GM12801 (cell line): ENCODE results near the gene HECTD2.

Experiments
- TF ChIP-seq, protein P1 (sequence below): IDR thresholded peaks from one replicate; pipeline ENCODE4 v1.5.1; 2011; ENCODE audit warnings: control low read depth; ENCODE audit not compliant: insufficient read length; ENCODE audit errors: extremely low read depth

The HECTD2 gene

DNA sequence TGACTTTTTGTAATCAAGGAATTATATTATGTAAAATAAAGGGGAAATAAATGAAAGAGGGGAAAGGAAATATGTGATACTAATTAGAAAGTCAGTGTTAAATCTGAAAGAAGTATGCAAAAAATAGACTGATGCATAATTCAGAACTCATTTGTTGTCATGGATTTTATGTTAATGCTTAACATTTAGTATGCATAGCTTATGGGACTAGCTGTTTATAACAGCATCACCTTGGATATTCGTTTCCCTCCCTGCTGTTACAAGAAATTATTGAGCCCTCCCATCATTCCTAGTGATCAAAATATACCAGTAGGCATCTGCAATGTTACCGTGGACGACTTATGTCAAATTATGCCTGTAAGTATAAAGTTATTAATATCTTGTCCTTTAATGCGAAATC, 85.9 kb downstream of the HECTD2 start:
- TF ChIP-seq, protein P1, sequence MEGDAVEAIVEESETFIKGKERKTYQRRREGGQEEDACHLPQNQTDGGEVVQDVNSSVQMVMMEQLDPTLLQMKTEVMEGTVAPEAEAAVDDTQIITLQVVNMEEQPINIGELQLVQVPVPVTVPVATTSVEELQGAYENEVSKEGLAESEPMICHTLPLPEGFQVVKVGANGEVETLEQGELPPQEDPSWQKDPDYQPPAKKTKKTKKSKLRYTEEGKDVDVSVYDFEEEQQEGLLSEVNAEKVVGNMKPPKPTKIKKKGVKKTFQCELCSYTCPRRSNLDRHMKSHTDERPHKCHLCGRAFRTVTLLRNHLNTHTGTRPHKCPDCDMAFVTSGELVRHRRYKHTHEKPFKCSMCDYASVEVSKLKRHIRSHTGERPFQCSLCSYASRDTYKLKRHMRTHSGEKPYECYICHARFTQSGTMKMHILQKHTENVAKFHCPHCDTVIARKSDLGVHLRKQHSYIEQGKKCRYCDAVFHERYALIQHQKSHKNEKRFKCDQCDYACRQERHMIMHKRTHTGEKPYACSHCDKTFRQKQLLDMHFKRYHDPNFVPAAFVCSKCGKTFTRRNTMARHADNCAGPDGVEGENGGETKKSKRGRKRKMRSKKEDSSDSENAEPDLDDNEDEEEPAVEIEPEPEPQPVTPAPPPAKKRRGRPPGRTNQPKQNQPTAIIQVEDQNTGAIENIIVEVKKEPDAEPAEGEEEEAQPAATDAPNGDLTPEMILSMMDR = no peak

DNA sequence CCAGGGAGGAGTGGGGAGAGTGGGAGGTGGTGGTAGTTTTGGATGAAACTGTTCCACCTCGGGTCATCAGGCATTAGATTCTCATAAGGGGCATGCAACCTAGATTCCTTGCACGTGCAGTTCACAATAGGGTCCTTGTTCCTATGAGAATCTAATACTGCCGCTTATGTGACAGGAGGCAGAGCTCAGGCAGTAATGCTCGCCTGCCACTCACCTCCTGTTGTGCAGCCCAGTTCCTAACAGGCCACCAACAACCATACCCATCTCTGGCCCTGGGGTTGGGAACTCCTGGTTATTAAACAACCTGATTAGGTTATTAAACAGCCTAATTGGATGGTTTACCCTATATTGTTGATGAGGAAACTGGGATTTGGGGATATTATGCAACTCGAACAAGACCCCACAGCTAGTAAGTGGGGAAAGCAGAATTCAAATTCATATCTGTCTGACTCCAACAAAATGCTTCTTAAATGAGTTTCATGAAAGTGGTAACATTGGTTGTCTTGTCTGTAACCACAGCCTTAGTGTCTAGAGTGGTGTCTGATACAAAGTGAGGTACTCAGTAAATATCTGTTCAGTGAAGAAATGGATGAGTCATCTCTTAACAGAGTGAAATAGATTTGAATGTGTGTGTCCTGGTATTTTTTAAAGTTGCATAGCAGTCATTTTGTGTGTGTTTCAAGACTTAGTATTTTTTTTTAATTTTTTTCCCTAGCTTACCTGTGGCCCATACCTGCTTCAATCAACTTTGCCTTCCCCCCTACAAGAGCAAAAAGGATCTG, 101.6 kb downstream of the HECTD2 start:
- TF ChIP-seq, protein P1 = no peak

DNA sequence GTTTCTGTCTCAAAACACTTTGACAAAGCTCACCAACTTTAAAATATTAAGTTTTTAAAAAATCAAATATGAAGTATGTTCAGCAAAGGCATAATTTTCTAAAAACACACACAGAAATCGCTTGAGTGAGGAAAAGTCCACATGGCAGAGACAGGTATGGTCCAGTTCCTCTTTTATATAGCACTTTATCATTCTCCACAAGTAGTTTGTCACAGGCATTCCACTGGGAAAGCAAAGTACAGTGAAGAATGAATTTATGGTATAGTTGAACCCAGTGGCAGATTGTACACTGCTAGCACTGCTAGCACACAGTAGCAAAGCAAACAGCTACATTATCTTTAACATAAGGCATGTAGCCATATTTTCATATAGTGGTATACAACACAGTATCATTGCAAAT, 102.3 kb downstream of the HECTD2 start:
- TF ChIP-seq, protein P1 = no peak

DNA sequence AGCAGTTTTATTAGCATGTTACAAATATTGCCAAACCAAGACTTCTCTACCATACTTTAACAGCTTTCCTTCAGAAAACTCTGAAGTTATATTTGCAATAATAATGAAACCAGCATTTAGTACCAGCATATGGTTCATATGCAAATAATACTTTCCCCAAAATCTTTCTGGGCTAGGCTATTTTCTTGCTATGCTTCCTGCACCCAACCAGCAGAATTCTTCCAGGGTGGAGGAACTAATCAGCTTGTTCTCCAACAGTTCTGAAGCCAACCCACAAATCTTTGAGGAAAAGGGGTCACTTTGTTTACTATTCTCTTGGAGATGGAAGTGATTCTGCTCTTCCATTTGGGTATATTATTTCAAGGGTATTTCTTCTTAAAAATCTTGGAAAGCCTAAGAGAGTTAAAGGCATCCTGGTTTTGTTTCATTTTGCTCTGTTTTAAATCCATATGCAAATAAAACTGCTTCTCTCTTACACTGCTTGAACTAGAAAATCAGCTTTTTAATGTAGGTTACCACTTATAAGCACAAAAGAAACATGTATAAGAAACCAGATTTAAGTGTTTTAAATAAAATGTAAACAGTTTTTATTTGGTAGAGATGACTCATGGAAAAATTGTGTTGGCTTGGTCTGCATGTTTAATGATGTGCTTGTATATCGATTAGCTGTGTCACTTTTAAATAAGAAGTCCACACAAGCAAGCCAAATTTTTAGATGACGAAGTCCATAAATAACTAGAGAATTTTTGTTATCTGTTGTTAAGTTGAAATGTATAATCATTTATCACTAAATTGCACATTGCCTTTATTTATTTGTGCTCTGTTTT, 103.7 kb downstream of the HECTD2 start:
- TF ChIP-seq, protein P1 = no peak

DNA sequence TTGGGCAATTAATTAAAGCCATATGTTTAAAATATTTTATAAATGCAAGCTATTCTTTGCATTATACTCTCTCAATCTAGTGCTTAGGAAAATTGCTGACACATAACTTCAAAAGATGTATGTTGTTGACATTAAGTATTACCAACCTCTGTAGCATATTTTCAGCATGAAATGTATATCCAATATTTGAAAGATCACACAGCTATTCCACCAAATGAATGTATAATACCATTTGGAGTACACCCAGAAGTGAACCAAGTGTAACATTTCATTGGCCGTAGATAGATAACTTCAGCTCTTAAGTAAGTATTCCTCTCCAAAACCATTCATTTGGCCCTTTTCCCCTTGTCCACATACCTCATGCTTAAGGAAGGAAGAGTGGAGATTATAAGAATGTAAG, 104.6 kb downstream of the HECTD2 start:
- TF ChIP-seq, protein P1 = no peak

DNA sequence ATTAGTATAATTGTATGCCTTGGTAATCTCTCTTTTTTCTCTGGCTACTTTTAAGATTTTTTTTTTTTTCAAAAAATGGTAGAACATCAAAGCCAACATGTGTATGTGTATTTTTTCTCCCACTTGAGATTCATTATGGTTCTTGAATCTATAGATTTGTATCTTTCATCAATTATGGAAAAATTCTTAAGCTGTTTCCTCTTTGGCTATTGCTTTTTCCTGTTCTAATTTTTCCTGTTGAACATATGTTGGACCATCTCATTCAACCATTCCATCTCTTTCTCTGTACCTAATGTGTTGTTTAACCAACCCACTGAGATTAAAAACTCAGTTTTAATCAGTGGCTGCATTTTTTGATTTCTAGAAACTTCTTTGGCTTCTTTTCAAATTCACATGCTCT, 107.2 kb downstream of the HECTD2 start:
- TF ChIP-seq, protein P1 = no peak

DNA sequence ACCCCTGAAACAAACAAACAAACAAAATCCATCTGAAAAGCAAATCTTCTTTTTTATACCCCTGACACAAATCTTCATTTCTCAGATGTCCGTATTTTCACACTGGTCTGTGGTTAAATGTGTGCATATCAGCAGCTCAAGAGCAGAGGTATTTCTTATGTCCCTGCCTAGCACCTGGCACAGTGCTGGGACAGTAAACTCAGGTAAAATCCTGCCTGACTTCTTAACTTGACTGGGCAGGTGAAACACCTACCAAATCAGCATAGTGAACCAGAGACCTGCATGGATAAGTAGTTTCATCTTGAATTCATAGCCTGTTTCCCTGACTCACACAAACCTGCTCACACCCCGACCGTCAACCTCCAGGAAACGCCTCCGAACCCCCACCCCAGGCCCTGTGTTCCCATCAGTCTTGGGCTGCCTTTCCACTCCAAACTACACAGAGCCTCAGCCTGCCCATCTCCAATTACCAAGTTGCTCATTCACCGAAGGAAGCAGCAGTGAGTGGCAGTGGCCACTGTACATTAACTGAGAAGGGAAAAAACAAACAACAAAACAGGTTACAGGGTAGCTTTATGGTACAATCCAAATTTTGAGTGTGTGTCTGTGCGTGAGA, 109.9 kb downstream of the HECTD2 start:
- TF ChIP-seq, protein P1 = no peak
